RWPE2 (cell line): Measurements from ENCODE around the gene ANKRD13C.
A peak's percentile ranks its signal among the peaks of the same experiment; 100 is the strongest.

ENCODE experiments used
- ATAC-seq: fragments of 200-7000 bp; cut with Tn5 transposase; 3 replicates; pipeline ENCODE4 v1.9.1; 2021; ENCODE audit warnings: low read depth
- DNase-seq: peaks from one replicate; pipeline ENCODE4 v3.0.0-alpha.2; 2020; ENCODE audit warnings: low spot score
- H3K27ac ChIP-seq: fragments of 450-650 bp; 2 replicates; pipeline ENCODE4 v1.5.1; 2017; ENCODE audit warnings: mild to moderate bottlenecking; ENCODE audit not compliant: poor library complexity, severe bottlenecking
- H3K27me3 ChIP-seq: fragments of 250-450 bp; sonication (Bioruptor Pico); 2 replicates; pipeline ENCODE4 v1.5.1; 2021; ENCODE audit warnings: mild to moderate bottlenecking, moderate library complexity; ENCODE audit not compliant: insufficient read depth, poor library complexity, severe bottlenecking
- H3K36me3 ChIP-seq: fragments of 250-450 bp; sonication (Bioruptor Pico); 2 replicates; pipeline ENCODE4 v1.5.1; 2020; ENCODE audit warnings: low read depth, mild to moderate bottlenecking, moderate library complexity
- H3K4me1 ChIP-seq: fragments of 250-450 bp; sonication (Bioruptor Pico); 2 replicates; pipeline ENCODE4 v1.5.1; 2021; ENCODE audit warnings: mild to moderate bottlenecking, moderate library complexity; ENCODE audit not compliant: insufficient read depth, poor library complexity, severe bottlenecking
- H3K4me3 ChIP-seq: fragments of 250-450 bp; sonication (Bioruptor Pico); 2 replicates; pipeline ENCODE4 v1.5.1; 2021; ENCODE audit warnings: mild to moderate bottlenecking, moderate library complexity; ENCODE audit not compliant: severe bottlenecking
- H3K9me3 ChIP-seq: fragments of 250-450 bp; sonication (Bioruptor Pico); 2 replicates; pipeline ENCODE4 v1.5.1; 2021; ENCODE audit warnings: mild to moderate bottlenecking, moderate library complexity; ENCODE audit not compliant: severe bottlenecking
- TF ChIP-seq, protein P1 (sequence below): fragments of 450-650 bp; IDR thresholded peaks from one replicate; pipeline ENCODE4 v1.5.1; 2017; ENCODE audit warnings: mild to moderate bottlenecking, moderate library complexity; ENCODE audit not compliant: poor library complexity, severe bottlenecking

Gene ANKRD13C

DNA sequence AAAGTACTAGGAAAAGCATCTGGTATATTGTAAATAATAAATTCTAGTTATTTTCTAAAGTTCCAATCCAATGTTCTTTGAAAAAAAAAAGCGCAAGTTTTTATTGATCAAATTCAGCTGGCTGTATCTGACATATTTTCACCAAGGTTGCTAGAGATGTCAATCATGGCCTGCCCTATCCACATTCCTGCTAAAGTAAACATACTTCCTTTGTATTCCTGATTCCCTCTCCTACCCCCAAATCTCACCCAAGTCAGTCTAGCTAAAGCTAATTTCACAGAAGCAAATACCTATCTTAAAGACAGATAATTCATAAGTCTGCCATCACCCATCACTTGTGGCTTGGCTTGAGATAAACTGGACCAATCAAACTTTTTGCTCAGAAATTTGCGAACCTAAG lies 21.3 kb downstream of the ANKRD13C start:
- Histone ChIP-seq H3K36me3 (peaks cover 15% of the 10 kb centered on the region; the same call in 1 of the 2 replicates), H3K27ac (no peak overlapping the region), H3K9me3 (no peaks in the 10 kb centered on the region), H3K4me3 (no peak overlapping the region), H3K27me3 (no peaks in the 10 kb centered on the region), H3K4me1 (peaks cover 20% of the 10 kb centered on the region)
- no peak for ATAC-seq
- TF ChIP-seq, protein P1, sequence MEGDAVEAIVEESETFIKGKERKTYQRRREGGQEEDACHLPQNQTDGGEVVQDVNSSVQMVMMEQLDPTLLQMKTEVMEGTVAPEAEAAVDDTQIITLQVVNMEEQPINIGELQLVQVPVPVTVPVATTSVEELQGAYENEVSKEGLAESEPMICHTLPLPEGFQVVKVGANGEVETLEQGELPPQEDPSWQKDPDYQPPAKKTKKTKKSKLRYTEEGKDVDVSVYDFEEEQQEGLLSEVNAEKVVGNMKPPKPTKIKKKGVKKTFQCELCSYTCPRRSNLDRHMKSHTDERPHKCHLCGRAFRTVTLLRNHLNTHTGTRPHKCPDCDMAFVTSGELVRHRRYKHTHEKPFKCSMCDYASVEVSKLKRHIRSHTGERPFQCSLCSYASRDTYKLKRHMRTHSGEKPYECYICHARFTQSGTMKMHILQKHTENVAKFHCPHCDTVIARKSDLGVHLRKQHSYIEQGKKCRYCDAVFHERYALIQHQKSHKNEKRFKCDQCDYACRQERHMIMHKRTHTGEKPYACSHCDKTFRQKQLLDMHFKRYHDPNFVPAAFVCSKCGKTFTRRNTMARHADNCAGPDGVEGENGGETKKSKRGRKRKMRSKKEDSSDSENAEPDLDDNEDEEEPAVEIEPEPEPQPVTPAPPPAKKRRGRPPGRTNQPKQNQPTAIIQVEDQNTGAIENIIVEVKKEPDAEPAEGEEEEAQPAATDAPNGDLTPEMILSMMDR = no peak
- no peak for DNase-seq

- H3K36me3 ChIP-seq = peaks cover 15% of the 10 kb centered on the region; the same call in 1 of the 2 replicates
- H3K9me3 ChIP-seq = no peaks in the 10 kb centered on the region
- ATAC-seq = peak; percentile 83
- H3K27me3 ChIP-seq = no peaks in the 10 kb centered on the region
- no peak for DNase-seq
- H3K4me1 ChIP-seq = peaks cover 33% of the 10 kb centered on the region
- TF ChIP-seq, protein P1 = no peak
- no peak overlapping the region for H3K27ac ChIP-seq
- no peak overlapping the region for H3K4me3 ChIP-seq
Observed at GRCh38 chr1:70331962-70332361, 22.6 kb downstream of the ANKRD13C start.

DNA sequence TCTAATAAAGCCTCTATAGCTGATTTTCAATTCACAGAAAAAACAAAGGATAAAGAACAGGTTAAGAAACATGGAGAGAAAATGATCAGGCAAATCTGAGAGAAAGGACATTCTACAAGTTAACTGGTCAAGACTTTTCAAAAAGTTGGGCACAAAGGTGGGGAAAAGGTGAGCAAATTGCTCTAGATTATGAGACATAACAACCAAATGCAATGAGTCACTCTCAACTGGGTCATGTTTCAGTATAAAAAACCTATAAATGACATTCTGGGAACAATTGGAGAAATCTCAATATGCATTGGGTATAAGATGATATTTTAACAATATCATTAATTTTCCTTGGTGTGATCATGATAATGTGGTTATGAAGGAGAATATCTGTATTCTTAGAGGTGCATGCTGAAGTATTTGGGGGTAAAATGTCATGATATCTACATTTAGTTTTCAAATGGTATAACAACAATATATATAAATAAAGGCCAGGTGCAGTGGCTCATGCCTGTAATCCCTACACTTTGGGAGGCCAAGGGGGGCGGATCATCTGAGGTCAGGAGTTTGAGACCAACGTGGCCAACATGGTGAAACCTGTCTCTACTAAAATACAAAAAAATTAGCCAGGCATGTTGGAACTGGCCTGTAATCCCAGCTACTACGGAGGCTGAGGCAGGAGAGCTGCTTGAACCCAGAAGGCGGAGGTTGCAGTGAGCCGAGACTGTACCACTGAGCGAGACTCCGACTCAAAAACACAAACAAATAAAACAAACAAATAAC lies 27.0 kb downstream of the ANKRD13C start:
- H3K4me3 ChIP-seq = no peak overlapping the region
- H3K36me3 ChIP-seq = peaks cover 16% of the 10 kb centered on the region
- ATAC-seq = peak; percentile 67; the same call in 2 of the 3 replicates
- TF ChIP-seq, protein P1 = no peak
- no peaks in the 10 kb centered on the region for H3K9me3 ChIP-seq
- peaks cover 35% of the 10 kb centered on the region for H3K4me1 ChIP-seq
- H3K27me3 ChIP-seq = no peaks in the 10 kb centered on the region
- no peak for DNase-seq
- peak overlapping the region; percentile 40 for H3K27ac ChIP-seq

DNA sequence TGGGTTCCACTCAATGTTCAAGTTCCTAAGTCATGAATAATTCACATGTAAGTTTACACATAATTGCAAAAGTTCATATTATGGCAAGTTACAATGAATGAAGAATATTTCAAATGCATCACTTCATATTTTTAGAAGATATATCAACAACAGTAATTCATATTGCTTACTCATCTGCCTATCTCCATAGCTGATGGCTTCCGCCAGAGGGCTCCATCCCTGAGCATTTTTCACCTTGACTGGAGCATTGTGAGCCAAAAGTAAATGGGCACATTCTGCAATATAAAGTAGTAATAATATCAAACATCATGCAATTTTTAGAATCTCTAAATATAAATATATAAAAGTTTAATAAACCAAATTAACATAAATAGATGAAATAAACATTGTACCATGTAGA lies 29.8 kb downstream of the ANKRD13C start:
- Histone ChIP-seq H3K4me3 (no peak overlapping the region), H3K4me1 (peaks cover 27% of the 10 kb centered on the region), H3K27ac (no peak overlapping the region), H3K9me3 (no peaks in the 10 kb centered on the region), H3K27me3 (no peaks in the 10 kb centered on the region), H3K36me3 (peaks cover 18% of the 10 kb centered on the region)
- TF ChIP-seq, protein P1 = peak; percentile 15
- ATAC-seq (no peak), DNase-seq (no peak)

GRCh38 chr1:70319750-70320149 lies 34.8 kb downstream of the ANKRD13C start:
- no peaks in the 10 kb centered on the region for H3K27me3 ChIP-seq
- H3K4me1 ChIP-seq = peaks cover 10% of the 10 kb centered on the region
- ATAC-seq (peak; percentile 99), DNase-seq (no peak)
- H3K27ac ChIP-seq = peak overlapping the region; percentile 59
- no peak overlapping the region for H3K4me3 ChIP-seq
- no peaks in the 10 kb centered on the region for H3K9me3 ChIP-seq
- TF ChIP-seq, protein P1 = no peak
- H3K36me3 ChIP-seq = peaks cover 26% of the 10 kb centered on the region
